Measurements from ENCODE around the gene FTO.

Gene FTO

DNA sequence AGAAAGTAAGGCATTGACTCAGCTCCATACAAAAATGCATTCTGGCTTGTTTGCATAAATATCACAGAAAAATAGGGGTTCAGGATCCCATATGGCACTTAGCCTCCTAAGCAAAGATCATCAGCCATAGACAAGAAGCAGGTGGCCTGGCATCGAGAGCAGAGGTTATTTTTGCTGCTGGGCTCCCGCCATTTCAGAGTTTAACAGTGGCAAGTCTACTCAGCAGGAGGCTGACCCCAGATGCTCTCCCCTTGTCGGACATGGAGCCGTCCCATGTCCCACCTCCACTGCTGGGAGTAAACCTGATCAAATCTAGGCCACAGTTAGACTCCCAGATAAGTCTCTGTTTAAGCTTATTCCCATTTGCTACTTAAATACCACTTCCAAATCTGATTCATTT lies 269.1 kb downstream of the FTO start:
- DNase-seq: no peak

- DNase-seq: no peak
These were observed 270.6 kb downstream of the FTO start for GRCh38 chr16:53974484-53975080.

DNA sequence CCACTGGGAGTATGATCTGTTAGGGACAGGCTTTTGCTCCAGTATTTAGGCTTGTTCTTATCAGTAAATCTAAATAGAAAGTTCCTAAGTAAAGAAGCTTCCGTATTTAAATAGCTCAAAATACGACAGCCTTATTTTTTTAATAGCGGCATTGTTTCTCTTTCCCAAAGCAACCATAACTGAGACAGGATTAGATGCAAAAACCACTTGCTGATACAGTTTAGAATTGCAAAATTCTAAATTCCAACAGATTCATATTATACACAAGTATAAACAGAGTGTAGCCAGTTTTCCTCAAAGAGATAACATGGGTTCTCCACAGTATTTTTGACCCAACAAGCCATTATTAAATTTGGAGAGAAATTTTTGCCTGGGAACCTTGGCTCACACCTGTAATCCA lies 276.7 kb downstream of the FTO start:
- DNase-seq: no peak

GRCh38 chr16:53982631-53983042 lies 278.7 kb downstream of the FTO start:
- DNase-seq: no peak

DNA sequence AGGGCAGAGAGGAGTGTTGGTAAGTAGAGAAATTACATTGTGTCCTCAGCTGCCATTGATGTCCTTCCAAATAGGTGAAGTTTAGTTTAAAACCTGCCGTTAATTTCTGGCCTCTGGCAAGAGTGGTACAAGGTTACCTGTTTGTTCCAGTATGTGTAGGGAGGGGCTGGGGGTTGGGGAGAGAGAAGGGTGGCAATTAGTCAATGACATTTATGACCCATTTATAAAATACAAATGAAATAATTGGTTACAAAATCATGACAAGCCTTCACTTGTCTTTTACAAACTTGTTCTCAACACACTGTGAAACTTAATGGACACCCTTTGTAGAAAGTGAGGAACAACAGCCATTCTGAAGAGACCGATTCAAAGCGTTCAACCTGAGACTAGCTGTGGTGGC lies 281.0 kb downstream of the FTO start:
- DNase-seq: no peak

- DNase-seq: no peak
These were observed 281.9 kb downstream of the FTO start for GRCh38 chr16:53985861-53986260.

GRCh38 chr16:53986793-53987192 lies 282.8 kb downstream of the FTO start:
- DNase-seq: no peak

- no peak for DNase-seq
These were observed 284.2 kb downstream of the FTO start for GRCh38 chr16:53988136-53988535.

- DNase-seq: no peak
These were observed 285.6 kb downstream of the FTO start for GRCh38 chr16:53989597-53989996.

DNA sequence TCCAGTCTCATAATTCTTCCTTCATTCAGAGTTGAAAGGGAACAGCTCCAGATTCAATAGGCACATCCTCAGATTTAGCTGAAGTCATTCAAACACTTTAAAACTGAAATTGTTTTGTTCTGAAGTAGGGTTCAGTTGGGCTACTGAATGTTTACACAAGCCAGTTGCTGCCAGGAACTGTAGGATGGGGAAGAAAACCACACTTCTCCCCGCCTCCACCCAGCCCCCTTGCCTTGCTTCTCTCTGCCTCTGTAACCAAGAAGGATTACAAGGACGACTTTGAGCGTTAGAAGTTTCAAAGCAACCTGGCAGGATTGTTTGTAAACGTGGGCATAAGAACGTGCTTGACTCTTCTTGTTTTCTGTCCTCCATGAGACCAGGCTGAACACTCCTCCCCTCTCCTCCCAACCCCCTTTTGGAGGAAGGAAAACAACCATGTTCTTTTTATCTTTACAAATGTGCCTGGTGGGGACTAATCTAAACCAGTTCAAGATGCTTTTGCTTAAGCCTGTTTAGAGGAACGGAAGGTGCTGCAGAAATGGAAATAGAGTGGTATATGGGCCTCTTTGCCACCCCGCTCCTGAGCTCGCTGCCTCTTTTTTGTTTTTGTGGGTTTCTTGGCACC lies 287.9 kb downstream of the FTO start:
- DNase-seq: no peak

DNA sequence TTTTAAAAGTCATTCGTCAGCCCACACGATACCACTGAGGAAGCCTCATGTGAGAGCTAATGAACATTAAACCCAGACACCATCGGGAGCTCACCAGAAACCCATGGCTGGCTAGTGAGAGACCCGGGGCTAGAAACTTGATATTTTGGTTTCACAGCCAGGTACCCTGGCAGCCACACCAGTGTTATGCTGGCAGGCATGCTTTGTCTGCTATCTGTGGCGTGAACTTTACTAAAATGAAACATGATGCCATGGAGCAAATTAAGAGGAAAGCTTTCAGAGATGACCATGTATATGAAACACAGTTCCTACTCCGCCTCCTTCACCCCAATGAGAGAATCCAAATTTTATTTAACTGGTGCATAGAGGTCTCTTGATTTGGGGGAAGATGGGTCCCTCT lies 291.4 kb downstream of the FTO start:
- DNase-seq: no peak

DNA sequence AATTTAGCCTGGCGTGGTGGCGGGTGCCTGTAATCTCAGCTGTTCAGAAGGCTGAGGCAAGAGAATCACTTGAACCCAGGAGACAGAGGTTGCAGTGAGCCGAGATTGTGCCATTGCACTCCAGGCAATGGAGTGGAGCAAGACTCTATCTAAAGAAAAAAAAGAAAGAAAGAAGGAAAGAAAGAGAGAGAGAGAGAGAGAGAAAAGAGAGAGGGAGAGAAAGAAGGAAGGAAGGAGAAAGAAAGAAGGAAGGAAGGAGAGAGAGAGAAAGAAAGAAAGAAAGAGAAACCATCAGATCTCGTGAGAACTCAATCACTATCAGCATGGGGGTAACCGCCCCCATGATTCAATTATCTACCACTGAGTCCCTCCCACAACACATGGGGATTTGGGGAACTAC lies 293.0 kb downstream of the FTO start:
- no peak for DNase-seq

DNA sequence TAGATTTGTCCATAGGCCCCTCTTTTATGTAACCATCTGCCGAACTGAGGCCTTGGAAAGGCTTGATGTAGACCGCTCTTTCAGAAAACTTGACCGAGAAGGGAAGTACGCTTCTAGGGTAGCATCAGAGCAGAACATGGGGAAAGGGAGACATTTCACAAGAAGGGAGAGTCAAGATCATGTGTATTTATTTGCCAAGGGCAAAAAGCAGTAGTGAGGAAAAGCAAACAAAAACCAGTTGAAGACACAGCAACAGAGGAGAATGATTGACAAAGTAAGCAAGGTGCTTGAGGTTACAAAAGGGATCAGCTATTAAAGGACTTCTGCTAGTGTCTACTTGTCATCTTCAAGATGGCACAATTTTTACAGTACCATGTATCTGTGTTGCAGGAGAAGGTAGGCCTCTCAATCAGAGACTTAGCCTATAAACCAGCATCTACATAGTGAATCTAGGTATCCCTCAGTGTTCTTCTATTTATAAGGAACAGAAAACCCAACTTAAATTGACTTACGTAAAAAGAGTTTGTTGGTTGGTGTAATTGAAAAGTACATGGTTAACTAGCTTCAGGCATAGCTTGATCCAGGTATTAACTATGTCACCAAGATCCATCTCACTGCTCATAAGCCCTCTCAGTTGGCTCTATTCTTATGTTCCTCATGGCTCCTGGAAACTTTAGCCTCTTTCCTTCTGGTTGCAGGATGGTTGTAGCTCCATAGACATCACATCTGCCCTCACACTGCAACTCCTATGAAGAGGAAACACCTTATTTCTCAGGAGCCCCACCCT lies 294.3 kb downstream of the FTO start:
- DNase-seq: no peak

DNA sequence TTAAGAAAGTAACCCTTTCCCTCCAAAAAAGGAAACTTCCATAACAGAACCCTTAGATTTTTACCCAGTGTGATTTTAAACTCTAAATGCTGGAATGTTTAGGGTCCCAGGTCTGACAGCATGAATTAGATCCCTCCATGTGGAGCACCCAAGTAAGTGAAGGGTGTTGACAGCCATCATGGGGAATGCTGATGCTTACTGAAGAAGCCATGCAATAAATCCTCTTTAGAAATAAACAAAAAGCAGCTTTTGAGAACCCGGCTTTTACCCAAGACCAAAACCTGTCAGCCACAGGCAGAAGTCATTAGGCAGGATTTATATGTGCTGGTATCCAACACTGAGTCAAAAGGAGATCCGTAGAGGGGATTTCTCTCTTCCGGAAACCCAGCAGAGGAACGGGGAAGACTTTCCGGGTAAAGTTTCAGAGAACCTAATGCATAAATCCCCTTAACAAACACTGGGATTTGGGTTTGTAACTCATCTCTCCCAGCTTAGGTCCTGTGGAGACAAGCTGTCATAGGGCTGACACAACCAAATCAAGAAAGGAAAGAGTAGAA lies 295.1 kb downstream of the FTO start:
- DNase-seq: no peak

DNA sequence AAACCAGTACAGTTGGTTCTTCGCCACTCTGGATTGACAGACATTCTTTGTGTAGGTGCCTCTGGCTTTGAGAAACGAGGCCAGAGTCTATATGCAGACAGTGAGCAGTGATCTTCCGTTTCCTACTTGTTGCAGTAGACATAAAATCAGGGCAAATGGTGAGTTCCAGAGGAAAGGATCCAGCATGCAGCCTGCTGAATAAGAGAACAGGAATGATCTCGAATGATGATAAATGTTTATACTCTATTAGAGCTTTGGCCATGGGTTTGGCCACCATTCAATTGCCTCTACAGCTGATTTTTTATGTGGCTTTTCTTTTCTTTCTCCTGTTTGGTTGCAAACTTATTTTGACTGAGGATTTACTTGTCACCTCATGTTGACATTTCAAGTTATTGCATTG lies 295.9 kb downstream of the FTO start:
- DNase-seq: no peak

DNA sequence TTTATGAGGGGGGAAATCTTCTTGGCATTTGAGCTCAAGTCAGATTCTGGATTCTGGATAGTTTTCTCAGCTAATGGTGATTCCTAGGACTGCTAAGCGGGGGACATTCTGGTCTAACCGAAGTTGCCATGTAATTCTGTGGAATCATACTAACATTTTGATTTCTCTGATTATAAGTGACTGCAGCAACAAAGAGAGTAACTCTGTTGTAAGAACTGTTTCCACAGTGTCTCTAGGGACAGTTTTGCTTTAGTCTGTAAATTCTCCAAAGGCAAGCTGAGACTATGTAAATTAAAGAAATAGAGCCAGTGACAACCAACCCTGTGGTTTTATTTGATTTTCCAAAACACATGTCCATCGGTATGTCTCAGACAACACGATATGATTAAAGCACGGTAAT lies 296.4 kb downstream of the FTO start:
- DNase-seq: no peak

DNA sequence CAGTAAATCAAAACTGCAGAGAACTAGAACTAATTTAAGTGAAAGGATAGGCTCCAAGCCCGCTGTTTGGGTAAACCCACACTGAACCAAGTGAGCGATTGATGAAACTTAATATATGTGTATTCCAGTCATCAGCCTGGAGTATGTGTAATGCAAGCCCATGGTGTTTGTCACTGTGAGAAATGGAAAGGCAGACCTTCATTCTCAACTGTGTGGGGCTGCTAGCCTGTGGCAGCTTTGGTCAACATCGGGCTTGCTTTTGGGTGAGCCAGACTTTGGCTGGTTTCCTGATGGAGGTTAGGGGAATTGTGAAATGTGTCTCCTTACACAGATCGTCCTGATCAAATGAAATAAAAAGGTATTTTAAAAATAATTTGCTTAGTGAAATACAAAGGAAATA lies 302.7 kb downstream of the FTO start:
- no peak for DNase-seq

DNA sequence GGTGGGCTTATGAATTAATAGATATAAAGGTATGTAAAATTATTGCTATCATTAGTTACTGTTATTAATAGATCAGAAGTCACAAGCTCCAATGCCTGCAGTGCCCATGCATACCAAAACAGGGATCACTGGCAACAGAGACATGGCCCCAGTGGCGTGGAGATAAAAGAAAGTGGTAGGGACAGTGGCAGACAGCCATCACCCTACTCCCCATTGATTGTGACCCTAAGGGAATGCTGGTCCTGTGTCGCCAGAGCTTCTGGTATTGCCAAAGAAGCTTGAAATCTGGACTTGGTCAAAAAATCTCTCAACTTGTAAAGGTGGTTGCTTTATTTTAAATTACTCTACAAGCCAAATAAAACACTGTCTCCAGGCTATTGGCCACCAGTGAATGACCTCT lies 303.5 kb downstream of the FTO start:
- DNase-seq: no peak

GRCh38 chr16:54009464-54010176 lies 305.7 kb downstream of the FTO start:
- DNase-seq: no peak

- no peak for DNase-seq
These were observed 311.2 kb downstream of the FTO start for GRCh38 chr16:54015147-54015546.

GRCh38 chr16:54022362-54022761 lies 318.4 kb downstream of the FTO start:
- DNase-seq: no peak

GRCh38 chr16:54026456-54026855 lies 322.5 kb downstream of the FTO start:
- DNase-seq: no peak

DNA sequence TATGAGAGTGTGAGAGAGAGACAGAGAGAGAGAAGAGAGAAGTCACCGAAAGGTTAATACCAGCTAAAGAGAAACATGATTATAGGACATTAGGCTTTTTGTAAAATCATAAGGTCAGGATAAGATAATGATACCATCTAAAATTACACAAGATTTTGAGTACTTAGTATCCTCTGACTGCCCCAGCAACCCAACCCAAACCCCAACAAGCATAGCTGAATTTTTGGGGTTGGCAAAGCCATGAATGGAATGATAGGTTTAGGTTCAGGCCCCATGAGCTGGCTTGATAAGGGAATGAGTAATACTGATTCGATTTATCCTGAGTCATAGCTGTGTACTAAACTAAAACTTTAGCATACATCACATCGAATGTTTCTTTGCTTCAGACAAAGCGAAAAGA lies 323.1 kb downstream of the FTO start:
- no peak for DNase-seq
